Fibroblast of lung (primary cell): ENCODE results near the gene OFD1.
"Not testable (repeated sequence)": the region's sequence is repeated elsewhere in the genome, so short reads cannot be mapped to it uniquely, and the experiment has no call there.

Experiments
- EZH2 ChIP-seq: IDR thresholded peaks from 2 replicates; pipeline ENCODE4 v1.5.1; 2012; ENCODE audit warnings: low read length, control low read depth, mild to moderate bottlenecking; ENCODE audit errors: missing control alignments
- TF ChIP-seq, protein P1 (sequence below), 2 donors: IDR thresholded peaks in 1 of 2; conservative IDR thresholded peaks in 1 of 2; 1 replicate in 1 of 2; 2 replicates in 1 of 2; pipeline ENCODE4 v1.5.1; 2011 to 2012; ENCODE audit warnings: low read length in 2 of 2, control low read depth in 1 of 2, inconsistent platforms in 1 of 2, low read depth in 1 of 2, mild to moderate bottlenecking in 1 of 2

DNA sequence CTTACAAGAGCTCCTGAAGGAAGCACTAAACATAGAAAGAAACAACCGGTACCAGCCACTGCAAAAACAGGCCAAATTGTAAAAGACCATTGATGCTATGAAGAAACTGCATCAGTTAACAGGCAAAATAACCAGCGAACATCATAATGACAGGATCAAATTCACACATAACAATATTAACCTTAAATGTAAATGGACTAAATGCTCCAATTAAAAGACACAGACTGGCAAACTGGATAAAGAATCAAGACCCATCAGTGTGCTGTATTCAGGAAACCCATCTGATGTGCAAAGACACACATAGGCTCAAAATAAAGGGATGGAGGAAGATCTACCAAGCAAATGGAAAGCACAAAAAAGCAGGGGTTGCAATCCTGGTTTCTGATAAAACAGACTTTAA, 8.0 kb upstream of the OFD1 start:
- TF ChIP-seq, protein P1, sequence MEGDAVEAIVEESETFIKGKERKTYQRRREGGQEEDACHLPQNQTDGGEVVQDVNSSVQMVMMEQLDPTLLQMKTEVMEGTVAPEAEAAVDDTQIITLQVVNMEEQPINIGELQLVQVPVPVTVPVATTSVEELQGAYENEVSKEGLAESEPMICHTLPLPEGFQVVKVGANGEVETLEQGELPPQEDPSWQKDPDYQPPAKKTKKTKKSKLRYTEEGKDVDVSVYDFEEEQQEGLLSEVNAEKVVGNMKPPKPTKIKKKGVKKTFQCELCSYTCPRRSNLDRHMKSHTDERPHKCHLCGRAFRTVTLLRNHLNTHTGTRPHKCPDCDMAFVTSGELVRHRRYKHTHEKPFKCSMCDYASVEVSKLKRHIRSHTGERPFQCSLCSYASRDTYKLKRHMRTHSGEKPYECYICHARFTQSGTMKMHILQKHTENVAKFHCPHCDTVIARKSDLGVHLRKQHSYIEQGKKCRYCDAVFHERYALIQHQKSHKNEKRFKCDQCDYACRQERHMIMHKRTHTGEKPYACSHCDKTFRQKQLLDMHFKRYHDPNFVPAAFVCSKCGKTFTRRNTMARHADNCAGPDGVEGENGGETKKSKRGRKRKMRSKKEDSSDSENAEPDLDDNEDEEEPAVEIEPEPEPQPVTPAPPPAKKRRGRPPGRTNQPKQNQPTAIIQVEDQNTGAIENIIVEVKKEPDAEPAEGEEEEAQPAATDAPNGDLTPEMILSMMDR (conservative IDR thresholded peaks at IDR 0.05 in 1 of 2, IDR thresholded peaks at IDR 0.05 in 1 of 2; ENCODE audit: low read depth in 1 of 2, low read length in 2 of 2): not testable (repeated sequence)
- not testable (repeated sequence) for TF ChIP-seq EZH2
